ENCODE measurements around the gene ATAD3A.

DNA sequence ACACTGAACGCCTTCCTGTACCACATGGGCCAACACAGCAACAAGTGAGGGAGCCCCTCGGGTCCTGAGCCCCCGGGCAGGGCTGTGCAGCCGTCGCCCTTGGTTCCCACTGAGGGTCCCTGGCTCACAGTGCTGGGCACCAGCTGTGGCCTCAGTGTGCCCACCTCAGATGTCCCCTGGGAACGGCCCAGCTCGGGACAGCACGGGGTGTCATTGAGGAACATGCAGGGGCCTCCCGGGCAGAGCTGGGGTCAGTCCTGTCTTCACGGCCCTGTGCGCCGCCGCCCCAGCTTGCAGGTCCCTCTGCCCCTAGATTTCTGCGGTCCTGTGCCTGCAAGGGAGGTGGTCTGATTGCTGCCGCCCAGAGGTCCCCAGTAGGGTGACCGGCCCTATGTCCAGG lies 22.7 kb upstream of the ATAD3A start:
- TF ChIP-seq, protein P1, sequence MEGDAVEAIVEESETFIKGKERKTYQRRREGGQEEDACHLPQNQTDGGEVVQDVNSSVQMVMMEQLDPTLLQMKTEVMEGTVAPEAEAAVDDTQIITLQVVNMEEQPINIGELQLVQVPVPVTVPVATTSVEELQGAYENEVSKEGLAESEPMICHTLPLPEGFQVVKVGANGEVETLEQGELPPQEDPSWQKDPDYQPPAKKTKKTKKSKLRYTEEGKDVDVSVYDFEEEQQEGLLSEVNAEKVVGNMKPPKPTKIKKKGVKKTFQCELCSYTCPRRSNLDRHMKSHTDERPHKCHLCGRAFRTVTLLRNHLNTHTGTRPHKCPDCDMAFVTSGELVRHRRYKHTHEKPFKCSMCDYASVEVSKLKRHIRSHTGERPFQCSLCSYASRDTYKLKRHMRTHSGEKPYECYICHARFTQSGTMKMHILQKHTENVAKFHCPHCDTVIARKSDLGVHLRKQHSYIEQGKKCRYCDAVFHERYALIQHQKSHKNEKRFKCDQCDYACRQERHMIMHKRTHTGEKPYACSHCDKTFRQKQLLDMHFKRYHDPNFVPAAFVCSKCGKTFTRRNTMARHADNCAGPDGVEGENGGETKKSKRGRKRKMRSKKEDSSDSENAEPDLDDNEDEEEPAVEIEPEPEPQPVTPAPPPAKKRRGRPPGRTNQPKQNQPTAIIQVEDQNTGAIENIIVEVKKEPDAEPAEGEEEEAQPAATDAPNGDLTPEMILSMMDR (IDR thresholded peaks at IDR 0.05), result no peak
- no peak for TF ChIP-seq POLR2A (IDR thresholded peaks at IDR 0.05)

All from vagina (tissue), 2 donors.